Effector memory CD4-positive, alpha-beta T cell (primary cell): Measurements from ENCODE around the gene RRM1.

Source experiments
- DNase-seq, 3 donors: peaks; one replicate each; pipeline ENCODE4 v3.0.0-alpha.2; 2020
- H3K27ac ChIP-seq: 2 replicates; pipeline ENCODE4 v1.7.0; 2013; ENCODE audit warnings: mild to moderate bottlenecking, low read length, moderate library complexity; ENCODE audit not compliant: insufficient read depth, poor library complexity, severe bottlenecking
- H3K27me3 ChIP-seq: replicated peaks from 2 replicates; pipeline ENCODE4 v1.7.0; 2013; ENCODE audit warnings: mild to moderate bottlenecking, low read length; ENCODE audit not compliant: insufficient read depth, control insufficient read depth, poor library complexity, severe bottlenecking
- H3K36me3 ChIP-seq: 2 replicates; pipeline ENCODE4 v1.7.0; 2013; ENCODE audit warnings: mild to moderate bottlenecking, low read length, moderate library complexity; ENCODE audit not compliant: control insufficient read depth, insufficient read depth
- H3K4me1 ChIP-seq: 2 replicates; pipeline ENCODE4 v1.7.0; 2013; ENCODE audit warnings: low read length, mild to moderate bottlenecking; ENCODE audit not compliant: control insufficient read depth, insufficient read depth, poor library complexity, severe bottlenecking
- H3K4me3 ChIP-seq: 2 replicates; pipeline ENCODE4 v1.7.0; 2013; ENCODE audit warnings: low read length, low read depth, mild to moderate bottlenecking; ENCODE audit not compliant: insufficient read depth, poor library complexity, severe bottlenecking
- H3K9me3 ChIP-seq: 2 replicates; pipeline ENCODE4 v1.7.0; 2013; ENCODE audit warnings: mild to moderate bottlenecking, low read length, moderate library complexity; ENCODE audit not compliant: control insufficient read depth

RRM1 gene

GRCh38 chr11:4074266-4074665 lies 20.3 kb upstream of the RRM1 start:
- Histone ChIP-seq H3K9me3 (no peaks in the 10 kb centered on the region), H3K4me1 (peaks cover 2% of the 10 kb centered on the region), H3K4me3 (no peak overlapping the region), H3K27me3 (no peaks in the 10 kb centered on the region), H3K27ac (no peak overlapping the region), H3K36me3 (no peaks in the 10 kb centered on the region)
- no peak for DNase-seq

- DNase-seq: no peak
- Histone ChIP-seq H3K9me3 (no peaks in the 10 kb centered on the region), H3K36me3 (peaks cover 10% of the 10 kb centered on the region), H3K4me3 (no peak overlapping the region), H3K27ac (no peak overlapping the region), H3K4me1 (peaks cover 2% of the 10 kb centered on the region), H3K27me3 (no peaks in the 10 kb centered on the region)
Observed at GRCh38 chr11:4076774-4077173, 17.8 kb upstream of the RRM1 start.

- Histone ChIP-seq H3K4me3 (no peak overlapping the region), H3K36me3 (peaks cover 54% of the 10 kb centered on the region), H3K27me3 (no peaks in the 10 kb centered on the region), H3K4me1 (peaks cover 11% of the 10 kb centered on the region), H3K27ac (no peak overlapping the region), H3K9me3 (no peaks in the 10 kb centered on the region)
- DNase-seq: no peak
Observed at GRCh38 chr11:4083198-4083597, 11.4 kb upstream of the RRM1 start.

GRCh38 chr11:4084406-4085125 lies 10.0 kb upstream of the RRM1 start:
- no peaks in the 10 kb centered on the region for H3K9me3 ChIP-seq
- DNase-seq: no peak
- peaks cover 54% of the 10 kb centered on the region for H3K36me3 ChIP-seq
- peaks cover 16% of the 10 kb centered on the region for H3K4me1 ChIP-seq
- no peak overlapping the region for H3K27ac ChIP-seq
- no peak overlapping the region for H3K4me3 ChIP-seq
- H3K27me3 ChIP-seq: no peaks in the 10 kb centered on the region

GRCh38 chr11:4085575-4085974 lies 9.0 kb upstream of the RRM1 start:
- no peaks in the 10 kb centered on the region for H3K9me3 ChIP-seq
- DNase-seq: no peak
- H3K36me3 ChIP-seq: peaks cover 54% of the 10 kb centered on the region
- H3K27me3 ChIP-seq: no peaks in the 10 kb centered on the region
- peaks cover 26% of the 10 kb centered on the region for H3K4me1 ChIP-seq
- no peak overlapping the region for H3K27ac ChIP-seq
- H3K4me3 ChIP-seq: no peak overlapping the region

- no peaks in the 10 kb centered on the region for H3K9me3 ChIP-seq
- H3K4me3 ChIP-seq: no peak overlapping the region
- peaks cover 43% of the 10 kb centered on the region for H3K36me3 ChIP-seq
- peaks cover 38% of the 10 kb centered on the region for H3K4me1 ChIP-seq
- no peak for DNase-seq
- H3K27me3 ChIP-seq: no peaks in the 10 kb centered on the region
- H3K27ac ChIP-seq: no peak overlapping the region
Observed at GRCh38 chr11:4086575-4087353, 7.8 kb upstream of the RRM1 start.

- H3K27ac ChIP-seq: no peak overlapping the region
- DNase-seq: no peak
Observed at GRCh38 chr11:4087551-4087950, 7.0 kb upstream of the RRM1 start.

GRCh38 chr11:4090258-4090657 lies 4.3 kb upstream of the RRM1 start:
- Histone ChIP-seq H3K27ac (peak overlapping the region; percentile 63), H3K36me3 (peaks cover 12% of the 10 kb centered on the region), H3K4me3 (no peak overlapping the region), H3K9me3 (no peaks in the 10 kb centered on the region), H3K4me1 (peaks cover 47% of the 10 kb centered on the region), H3K27me3 (no peaks in the 10 kb centered on the region)
- peak in 2 of 3 donors; percentile 34 to 37 for DNase-seq

More at GRCh38 chr11:4087551-4087950, 7.0 kb upstream of the RRM1 start:
- Histone ChIP-seq H3K36me3 (peaks cover 36% of the 10 kb centered on the region), H3K27me3 (no peaks in the 10 kb centered on the region), H3K4me3 (no peak overlapping the region), H3K9me3 (no peaks in the 10 kb centered on the region), H3K4me1 (peaks cover 46% of the 10 kb centered on the region)

- DNase-seq: peak in 1 of 3 donors; percentile 9
- no peaks in the 10 kb centered on the region for H3K9me3 ChIP-seq
- H3K27me3 ChIP-seq: no peaks in the 10 kb centered on the region
- H3K4me3 ChIP-seq: peak overlapping the region; percentile 19
- H3K4me1 ChIP-seq: peaks cover 54% of the 10 kb centered on the region
- H3K27ac ChIP-seq: peak overlapping the region; percentile 63
- peaks cover under 1% of the 10 kb centered on the region for H3K36me3 ChIP-seq
Observed at GRCh38 chr11:4092026-4092425, 2.6 kb upstream of the RRM1 start.
